ENCODE measurements around the gene NRTN. TPM values are rescaled to one million over a fixed set of nuclear protein-coding genes. Genes with fewer than 3 reads are reported as not detected.

Gene NRTN
- total RNA-seq, 4 donors from 2014 or later, result 0.82 to 3.8 (median 1.5) TPM

GRCh38 chr19:5820785-5821184, 15.9 kb downstream of the NRTN start:
- H3K9me3 ChIP-seq, result no peaks in the 10 kb centered on the region
- H3K4me3 ChIP-seq, result no peak overlapping the region
- in situ Hi-C loops (cut with MboI; ENCODE audit: low pct_ligation_motif_present in 1 of 4, low pct_unique_long_range_greater_than_20kb in 1 of 4, low sequenced_read_pairs in 3 of 4) (no loop called here), intact Hi-C loops (cut with DNase I; ENCODE audit: low total_unique reads) (no loop called here)
- H3K27ac ChIP-seq, result no peak overlapping the region
- WGBS, 2 donors (ENCODE audit: low coverage in 1 of 2), result 62 to 73% methylated on average over 5 to 6 of the region's 6 CpGs
- no peak for DNase-seq
- no peaks in the 10 kb centered on the region for H3K36me3 ChIP-seq
- peaks cover 0 to 10% (median 4%) of the 10 kb centered on the region in 4 donors for H3K4me1 ChIP-seq
- H3K27me3 ChIP-seq, result no peaks in the 10 kb centered on the region
- no peak for TF ChIP-seq POLR2AphosphoS5 (IDR thresholded peaks at IDR 0.05)
- TF ChIP-seq POLR2A (IDR thresholded peaks at IDR 0.05), result no peak
- TF ChIP-seq CTCF (IDR thresholded peaks at IDR 0.05), result no peak
- no peak for TF ChIP-seq EP300 (IDR thresholded peaks at IDR 0.05; ENCODE audit: low read depth)

GRCh38 chr19:5821521-5822180, 16.8 kb downstream of the NRTN start:
- in situ Hi-C loops (cut with MboI; ENCODE audit: low pct_ligation_motif_present in 1 of 4, low pct_unique_long_range_greater_than_20kb in 1 of 4, low sequenced_read_pairs in 3 of 4), result no loop called here
- peaks cover 0 to 15% (median 8%) of the 10 kb centered on the region in 4 donors for H3K4me1 ChIP-seq
- no peaks in the 10 kb centered on the region for H3K9me3 ChIP-seq
- H3K4me3 ChIP-seq, result no peak overlapping the region
- DNase-seq, result no peak
- H3K27ac ChIP-seq, result no peak overlapping the region
- no peaks in the 10 kb centered on the region for H3K36me3 ChIP-seq
- intact Hi-C loops (cut with DNase I; ENCODE audit: low total_unique reads), result no loop called here
- 46 to 54% methylated on average over 5 to 8 of the region's 8 CpGs for WGBS, 2 donors (ENCODE audit: low coverage in 1 of 2)
- H3K27me3 ChIP-seq, result no peaks in the 10 kb centered on the region
- TF ChIP-seq CTCF (IDR thresholded peaks at IDR 0.05) (no peak), EP300 (IDR thresholded peaks at IDR 0.05; ENCODE audit: low read depth) (no peak), POLR2A (IDR thresholded peaks at IDR 0.05) (no peak), POLR2AphosphoS5 (IDR thresholded peaks at IDR 0.05) (no peak)

- Histone ChIP-seq H3K27me3 (no peaks in the 10 kb centered on the region), H3K36me3 (no peaks in the 10 kb centered on the region), H3K27ac (no peak overlapping the region), H3K4me1 (peaks cover 6 to 21% (median 14%) of the 10 kb centered on the region in 4 donors), H3K9me3 (no peaks in the 10 kb centered on the region), H3K4me3 (no peak overlapping the region)
- in situ Hi-C loops (cut with MboI; ENCODE audit: low pct_ligation_motif_present in 1 of 4, low pct_unique_long_range_greater_than_20kb in 1 of 4, low sequenced_read_pairs in 3 of 4), result no loop called here
- DNase-seq, result no peak
- WGBS, 2 donors (ENCODE audit: low coverage in 1 of 2), result 27 to 48% methylated on average over 16 to 30 of the region's 30 CpGs
- TF ChIP-seq POLR2A (IDR thresholded peaks at IDR 0.05), result no peak
- no peak for TF ChIP-seq EP300 (IDR thresholded peaks at IDR 0.05; ENCODE audit: low read depth)
- no peak for TF ChIP-seq POLR2AphosphoS5 (IDR thresholded peaks at IDR 0.05)
- no peak for TF ChIP-seq CTCF (IDR thresholded peaks at IDR 0.05)
- intact Hi-C loops (cut with DNase I; ENCODE audit: low total_unique reads), result no loop called here
Measured at GRCh38 chr19:5822181-5822844, 17.4 kb downstream of the NRTN start.

- no peak overlapping the region for H3K27ac ChIP-seq
- DNase-seq, result peak; percentile 54
- H3K36me3 ChIP-seq, result no peaks in the 10 kb centered on the region
- in situ Hi-C loops (cut with MboI; ENCODE audit: low pct_ligation_motif_present in 1 of 4, low pct_unique_long_range_greater_than_20kb in 1 of 4, low sequenced_read_pairs in 3 of 4) (no loop called here), intact Hi-C loops (cut with DNase I; ENCODE audit: low total_unique reads) (no loop called here)
- no peaks in the 10 kb centered on the region for H3K9me3 ChIP-seq
- TF ChIP-seq POLR2AphosphoS5 (IDR thresholded peaks at IDR 0.05) (no peak), POLR2A (IDR thresholded peaks at IDR 0.05) (no peak), CTCF (IDR thresholded peaks at IDR 0.05) (peak in 2 of 5 experiments; percentile 22)
- WGBS, 2 donors (ENCODE audit: low coverage in 1 of 2), result 12 to 81% methylated on average over 3 to 30 of the region's 30 CpGs
- peaks cover 9 to 33% (median 22%) of the 10 kb centered on the region in 4 donors for H3K4me1 ChIP-seq
- H3K27me3 ChIP-seq, result no peaks in the 10 kb centered on the region
- H3K4me3 ChIP-seq, result no peak overlapping the region
Measured at GRCh38 chr19:5823579-5824281, 18.9 kb downstream of the NRTN start.

All from transverse colon (tissue), 4 donors.